ENCODE results near the gene ERI3. TPM values are rescaled to one million over a fixed set of nuclear protein-coding genes. Genes with fewer than 3 reads are reported as not detected.

ERI3 gene
- total RNA-seq, 1 donor from 2014 or later = 52.7 TPM

- intact Hi-C loops (cut with DNase I) = no loop called here
- no peak for ATAC-seq
- DNase-seq (ENCODE audit: missing footprints) = no peak
Observed at GRCh38 chr1:44229435-44230167, 125.5 kb downstream of the ERI3 start.

DNA sequence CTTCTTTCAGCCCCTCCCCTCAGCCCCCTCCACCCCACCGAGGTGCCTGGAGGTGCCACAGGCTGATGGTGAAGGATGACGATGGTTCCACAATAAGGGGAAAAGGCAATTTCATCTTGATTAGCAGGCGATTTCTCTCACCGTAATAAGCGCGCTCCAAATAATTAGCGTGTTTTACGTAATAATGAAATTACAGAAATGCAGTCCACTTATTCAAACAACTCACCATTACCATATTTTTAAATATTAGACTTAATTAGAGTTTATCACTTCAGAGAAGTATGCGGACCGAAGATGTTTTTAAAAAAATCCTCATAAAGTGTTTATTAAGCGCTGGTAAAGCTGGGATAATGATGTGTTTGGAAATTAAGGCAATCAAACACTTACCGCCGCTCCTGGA lies 126.8 kb downstream of the ERI3 start:
- intact Hi-C loops (cut with DNase I) = no loop called here
- DNase-seq (ENCODE audit: missing footprints) (no peak), ATAC-seq (no peak)

DNA sequence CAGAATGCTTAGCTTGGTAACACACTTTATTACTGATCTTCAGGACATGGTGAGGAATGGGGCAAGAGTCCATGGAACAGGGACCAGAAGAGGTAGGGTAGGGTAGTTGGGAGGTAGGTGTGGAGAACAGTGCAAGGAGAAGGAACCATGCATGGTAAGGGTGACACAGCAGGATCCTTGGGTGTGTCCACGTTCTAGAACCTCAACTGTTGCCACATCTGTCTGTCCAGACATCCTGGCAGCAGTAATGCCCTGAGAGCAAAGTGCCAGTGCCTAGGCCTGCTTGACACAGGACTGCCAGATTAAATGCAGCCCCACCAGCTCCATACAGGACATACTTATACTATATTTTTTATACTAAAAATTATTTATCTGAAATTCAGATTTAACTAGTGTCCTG lies 127.8 kb downstream of the ERI3 start:
- DNase-seq (ENCODE audit: missing footprints) (peak; percentile 56), ATAC-seq (no peak)
- intact Hi-C loops (cut with DNase I) = no loop called here

GRCh38 chr1:44225761-44226160 lies 129.3 kb downstream of the ERI3 start:
- no peak for DNase-seq (ENCODE audit: missing footprints)
- no peak for ATAC-seq
- intact Hi-C loops (cut with DNase I) = no loop called here

GRCh38 chr1:44223187-44223610 lies 131.9 kb downstream of the ERI3 start:
- ATAC-seq = no peak
- intact Hi-C loops (cut with DNase I) = no loop called here

GRCh38 chr1:44222397-44223186 lies 132.5 kb downstream of the ERI3 start:
- no peak for ATAC-seq
- intact Hi-C loops (cut with DNase I) = no loop called here
- no peak for DNase-seq (ENCODE audit: missing footprints)

More at GRCh38 chr1:44223187-44223610, 131.9 kb downstream of the ERI3 start:
- DNase-seq (ENCODE audit: missing footprints) = no peak

DNA sequence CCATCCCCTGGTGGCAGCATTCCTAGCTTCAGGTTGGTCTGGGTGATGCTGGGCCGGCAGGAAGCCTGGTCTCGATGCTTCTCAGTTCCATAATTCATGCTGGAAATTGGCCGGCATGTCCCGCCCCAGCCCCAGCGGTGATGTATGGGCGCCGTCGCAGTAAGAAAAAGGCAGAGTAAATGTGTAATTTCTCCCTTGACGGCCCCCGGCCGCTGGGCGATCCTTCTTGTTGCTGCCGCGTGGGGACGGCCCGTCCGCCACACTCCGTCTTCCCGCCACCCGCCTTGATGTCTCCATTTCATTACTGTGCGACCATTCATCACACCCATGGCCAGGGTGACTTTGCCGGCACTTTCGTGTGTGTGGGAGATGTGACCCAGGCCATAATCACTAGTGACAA lies 133.3 kb downstream of the ERI3 start:
- no peak for DNase-seq (ENCODE audit: missing footprints)
- no peak for ATAC-seq
- intact Hi-C loops (cut with DNase I) = no loop called here

- DNase-seq (ENCODE audit: missing footprints) = no peak
- no peak for ATAC-seq
- intact Hi-C loops (cut with DNase I) = no loop called here
Observed at GRCh38 chr1:44220755-44221154, 134.3 kb downstream of the ERI3 start.

DNA sequence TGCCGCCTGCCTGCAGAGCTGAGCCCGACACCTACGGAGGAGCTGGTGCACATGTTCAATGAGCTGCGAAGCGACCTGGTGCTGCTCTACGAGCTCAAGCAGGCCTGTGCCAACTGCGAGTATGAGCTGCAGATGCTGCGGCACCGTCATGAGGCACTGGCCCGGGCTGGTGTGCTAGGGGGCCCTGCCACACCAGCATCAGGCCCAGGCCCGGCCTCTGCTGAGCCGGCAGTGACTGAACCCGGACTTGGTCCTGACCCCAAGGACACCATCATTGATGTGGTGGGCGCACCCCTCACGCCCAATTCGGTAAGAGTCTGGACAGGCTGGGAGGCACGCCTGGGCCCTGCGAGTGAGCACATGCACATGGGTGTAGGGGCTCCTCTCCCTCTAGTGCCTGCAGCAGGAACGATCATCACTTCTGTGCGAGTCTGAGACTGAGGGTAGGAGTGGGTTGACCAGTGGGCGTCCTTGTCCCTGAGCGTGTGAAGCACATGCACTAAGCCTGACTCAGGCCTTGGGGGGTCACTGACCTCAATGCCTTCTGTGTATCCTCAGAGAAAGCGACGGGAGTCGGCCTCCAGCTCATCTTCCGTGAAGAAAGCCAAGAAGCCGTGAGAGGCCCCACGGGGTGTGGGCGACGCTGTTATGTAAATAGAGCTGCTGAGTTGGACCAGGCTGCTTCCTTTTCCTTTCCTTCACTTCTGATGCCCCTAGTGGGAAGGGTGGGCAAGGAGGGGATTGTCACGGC lies 134.9 kb downstream of the ERI3 start:
- ATAC-seq (peak; percentile 3), DNase-seq (ENCODE audit: missing footprints) (no peak)
- intact Hi-C loops (cut with DNase I) = no loop called here

DNA sequence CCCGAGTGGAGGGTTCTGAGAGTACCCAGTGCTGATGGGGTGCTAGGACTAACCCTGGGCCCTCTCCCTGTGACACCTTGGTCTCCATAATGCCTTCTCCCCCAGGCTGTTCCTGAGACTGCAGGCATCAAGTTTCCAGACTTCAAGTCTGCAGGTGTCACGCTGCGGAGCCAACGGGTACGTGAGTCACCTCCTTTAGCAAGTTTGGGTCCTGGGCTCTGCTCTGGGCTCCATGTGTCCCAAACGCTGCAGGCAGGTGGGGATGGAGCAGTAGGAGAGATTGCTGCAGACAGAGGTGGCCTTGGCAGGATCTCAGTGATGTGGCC lies 135.8 kb downstream of the ERI3 start:
- ATAC-seq (no peak), DNase-seq (ENCODE audit: missing footprints) (no peak)
- intact Hi-C loops (cut with DNase I) = loop anchor here (2.0 to 10.0 kb wide), 4 partner anchors 73 to 436 kb away; no protein-coding TSS in a partner anchor

- intact Hi-C loops (cut with DNase I) = loop anchor here (1.0 to 10.0 kb wide), 5 partner anchors 74 to 436 kb away; no protein-coding TSS in a partner anchor
- no peak for ATAC-seq
- no peak for DNase-seq (ENCODE audit: missing footprints)
Observed at GRCh38 chr1:44218503-44219300, 136.4 kb downstream of the ERI3 start.

- DNase-seq (ENCODE audit: missing footprints) (peak; percentile 82), ATAC-seq (peak; percentile 51)
- intact Hi-C loops (cut with DNase I) = loop anchor here (1.0 to 10.0 kb wide), 5 partner anchors 74 to 437 kb away; no protein-coding TSS in a partner anchor
Observed at GRCh38 chr1:44217809-44218410, 137.1 kb downstream of the ERI3 start.

- DNase-seq (ENCODE audit: missing footprints) (peak; percentile 92), ATAC-seq (peak; percentile 91)
- intact Hi-C loops (cut with DNase I) = loop anchor here (10.0 kb wide), 2 partner anchors 291 to 441 kb away; no protein-coding TSS in a partner anchor
Observed at GRCh38 chr1:44213222-44214112, 141.6 kb downstream of the ERI3 start, which contains the start of gene DMAP1. TSS of gene DMAP1 (plus strand) at chr1:44213471. CDS start at chr1:44213754, 283 bp downstream.

DNA sequence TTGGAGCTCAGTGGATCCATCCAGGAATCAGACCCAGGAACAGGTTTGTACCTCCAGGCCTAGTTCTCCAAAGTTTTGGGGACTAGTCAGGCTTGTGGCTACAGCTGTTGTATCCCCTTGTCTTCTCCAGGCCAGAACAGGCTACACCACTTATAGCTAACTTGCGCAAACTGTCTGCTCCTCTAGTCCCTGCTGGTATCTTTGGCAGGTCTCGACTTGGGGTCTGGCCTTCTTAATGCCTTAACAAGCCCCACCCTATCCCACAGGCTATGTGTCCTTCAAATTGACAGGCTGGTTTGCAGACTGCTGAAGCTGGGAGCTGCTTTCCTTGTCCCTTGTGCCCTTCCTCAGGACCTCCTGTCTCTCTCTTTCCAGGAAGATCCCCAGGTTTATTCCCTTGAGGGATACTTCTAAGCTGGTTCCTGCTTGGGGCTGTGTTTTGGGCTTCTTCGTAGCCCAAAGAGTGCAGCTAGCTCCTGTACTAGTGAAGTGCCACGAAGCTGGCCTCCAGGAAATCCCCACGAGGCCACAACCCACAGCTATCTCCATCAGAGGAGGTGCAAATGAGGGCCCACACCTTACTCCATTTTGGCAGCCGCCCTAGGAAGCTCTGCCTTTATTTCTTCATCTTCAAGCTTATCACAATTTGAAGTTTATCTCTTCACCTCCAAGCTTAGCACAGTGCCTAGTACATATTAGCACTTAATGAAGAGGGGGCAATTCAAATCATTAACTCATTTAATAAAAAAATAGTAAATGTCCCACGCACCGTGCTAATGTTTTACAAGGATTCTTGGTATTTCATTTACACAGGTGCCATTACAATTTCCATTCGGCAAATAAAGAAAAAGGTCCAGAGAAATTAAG lies 142.5 kb downstream of the ERI3 start:
- DNase-seq (ENCODE audit: missing footprints) (no peak), ATAC-seq (no peak)
- intact Hi-C loops (cut with DNase I) = loop anchor here (10.0 kb wide), 2 partner anchors 292 to 442 kb away; no protein-coding TSS in a partner anchor

DNA sequence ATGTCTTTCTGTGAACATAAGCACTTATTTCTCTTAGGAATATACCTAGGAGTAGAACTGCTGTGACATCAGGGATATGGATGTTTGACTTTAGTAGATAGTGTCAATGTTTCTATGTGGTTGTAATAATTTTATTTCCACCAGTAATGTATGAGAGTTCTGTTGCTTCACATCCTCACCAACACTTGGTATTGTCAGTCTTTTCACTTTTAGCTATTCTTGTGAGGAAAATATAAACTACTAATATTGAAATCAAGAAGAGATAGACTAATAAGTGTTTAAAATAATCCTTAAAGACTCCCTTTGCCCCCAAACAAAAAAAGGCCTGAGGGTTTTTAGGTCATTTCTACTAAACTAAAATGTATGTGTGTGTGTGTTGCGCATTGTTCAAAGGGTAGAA lies 144.5 kb downstream of the ERI3 start:
- ATAC-seq (no peak), DNase-seq (ENCODE audit: missing footprints) (no peak)
- intact Hi-C loops (cut with DNase I) = loop anchor here (10.0 kb wide), 2 partner anchors 294 to 444 kb away; no protein-coding TSS in a partner anchor

GRCh38 chr1:44208226-44208625 lies 146.8 kb downstream of the ERI3 start:
- intact Hi-C loops (cut with DNase I) = no loop called here
- DNase-seq (ENCODE audit: missing footprints) (no peak), ATAC-seq (no peak)

Measured in Right ventricle myocardium inferior (tissue), 1 donor.